DMS 273 treated with DMSO at 0.1 percent for 48 hours (cell line): ENCODE results near the gene PDE6D.

Experiments used
- DNase-seq: peaks from one replicate; lab custom pipeline; 2025; lab: John Stamatoyannopoulos, UW

The PDE6D gene

GRCh38 chr2:231707625-231707926 lies 73.5 kb downstream of the PDE6D start:
- DNase-seq = no peak

GRCh38 chr2:231706731-231707624 lies 74.1 kb downstream of the PDE6D start:
- peak; percentile 96 for DNase-seq

GRCh38 chr2:231704017-231704416 lies 77.1 kb downstream of the PDE6D start:
- no peak for DNase-seq

- DNase-seq = peak; percentile 59
Measured at GRCh38 chr2:231701456-231702373, 79.4 kb downstream of the PDE6D start.

GRCh38 chr2:231699006-231699405 lies 82.1 kb downstream of the PDE6D start:
- no peak for DNase-seq

GRCh38 chr2:231696004-231696367 lies 85.1 kb downstream of the PDE6D start:
- no peak for DNase-seq

- no peak for DNase-seq
Measured at GRCh38 chr2:231693956-231694355, 87.1 kb downstream of the PDE6D start.

GRCh38 chr2:231692847-231693246 lies 88.2 kb downstream of the PDE6D start:
- no peak for DNase-seq

GRCh38 chr2:231691251-231691772 lies 89.8 kb downstream of the PDE6D start:
- DNase-seq = no peak

GRCh38 chr2:231689124-231689893 lies 91.8 kb downstream of the PDE6D start:
- DNase-seq = no peak

- DNase-seq = no peak
Measured at GRCh38 chr2:231688719-231689118, 92.4 kb downstream of the PDE6D start.

GRCh38 chr2:231687961-231688360 lies 93.1 kb downstream of the PDE6D start:
- no peak for DNase-seq

GRCh38 chr2:231687133-231687852 lies 93.8 kb downstream of the PDE6D start:
- DNase-seq = peak; percentile 37

- no peak for DNase-seq
Measured at GRCh38 chr2:231686192-231687100, 94.6 kb downstream of the PDE6D start.

GRCh38 chr2:231685349-231686191 lies 95.5 kb downstream of the PDE6D start:
- DNase-seq = no peak

- peak; percentile 57 for DNase-seq
Measured at GRCh38 chr2:231684314-231685223, 96.5 kb downstream of the PDE6D start.

GRCh38 chr2:231683292-231684235 lies 97.5 kb downstream of the PDE6D start:
- DNase-seq = peak; percentile 79
